Peyer's patch (tissue), 4 donors: ENCODE results near the gene SPATA33. TPM values are rescaled to one million over a fixed set of nuclear protein-coding genes. Genes with fewer than 3 reads are reported as not detected.

Experiments used
- DNase-seq, 3 donors: peaks; one replicate each; pipeline ENCODE4 v3.0.0-alpha.2; 2017 to 2019
- H3K27ac ChIP-seq, 4 donors: fragments of 200-600 bp; sonication (generic); one replicate each; pipeline ENCODE4 v1.5.1; 2016 to 2019
- H3K27me3 ChIP-seq, 2 donors: fragments of 200-600 bp; sonication (generic); one replicate each; pipeline ENCODE4 v1.5.1; 2019
- H3K36me3 ChIP-seq, 3 donors: fragments of 200-600 bp; sonication (generic); one replicate each; pipeline ENCODE4 v1.5.1; 2016 to 2019
- H3K4me1 ChIP-seq, 4 donors: fragments of 200-600 bp; sonication (generic); one replicate each; pipeline ENCODE4 v1.5.1; 2016 to 2019
- H3K4me3 ChIP-seq, 4 donors: fragments of 200-600 bp; sonication (generic); 1 replicate in 3 of 4; 2 replicates in 1 of 4; pipeline ENCODE4 v1.5.1; 2016 to 2019; ENCODE audit warnings: mild to moderate bottlenecking in 1 of 4
- H3K9me3 ChIP-seq, 4 donors: fragments of 200-600 bp; sonication (generic); one replicate each; pipeline ENCODE4 v1.5.1; 2016 to 2019; ENCODE audit warnings: mild to moderate bottlenecking in 1 of 4
- CTCF ChIP-seq, 6 experiments: fragments of 450-650 bp in 4 of 6; fragments of 200-600 bp in 2 of 6; sonication (generic) in 1 of 6; IDR thresholded peaks; one replicate each; pipeline ENCODE4 v1.5.1; 2017 to 2019; ENCODE audit warnings: antibody characterized with exemption in 6 of 6, mild to moderate bottlenecking in 3 of 6, moderate library complexity in 1 of 6
- POLR2A ChIP-seq, 2 donors: fragments of 450-650 bp; IDR thresholded peaks; one replicate each; pipeline ENCODE4 v1.5.1; 2017; ENCODE audit warnings: antibody characterized with exemption in 2 of 2, mild to moderate bottlenecking in 2 of 2, moderate library complexity in 2 of 2
- total RNA-seq, 4 donors: library from RNA; depleted of rRNA; stranded (reverse); fragments of >200 nt; gene quantifications; one replicate each; pipeline ENCODE4 v1.1.0, GENCODE V29; 2016

Gene SPATA33
- total RNA-seq, 4 donors from 2014 or later, result 13.9 to 76.7 (median 25.6) TPM

- peak overlapping the region; percentile 70 to 87 (median 78) for H3K4me3 ChIP-seq
- TF ChIP-seq POLR2A (IDR thresholded peaks at IDR 0.05) (peak; percentile 34 to 77), CTCF (IDR thresholded peaks at IDR 0.05) (peak; percentile 83 to 98 (median 94))
These were observed 42.5 kb downstream of the SPATA33 start for GRCh38 chr16:89700100-89700648.

DNA sequence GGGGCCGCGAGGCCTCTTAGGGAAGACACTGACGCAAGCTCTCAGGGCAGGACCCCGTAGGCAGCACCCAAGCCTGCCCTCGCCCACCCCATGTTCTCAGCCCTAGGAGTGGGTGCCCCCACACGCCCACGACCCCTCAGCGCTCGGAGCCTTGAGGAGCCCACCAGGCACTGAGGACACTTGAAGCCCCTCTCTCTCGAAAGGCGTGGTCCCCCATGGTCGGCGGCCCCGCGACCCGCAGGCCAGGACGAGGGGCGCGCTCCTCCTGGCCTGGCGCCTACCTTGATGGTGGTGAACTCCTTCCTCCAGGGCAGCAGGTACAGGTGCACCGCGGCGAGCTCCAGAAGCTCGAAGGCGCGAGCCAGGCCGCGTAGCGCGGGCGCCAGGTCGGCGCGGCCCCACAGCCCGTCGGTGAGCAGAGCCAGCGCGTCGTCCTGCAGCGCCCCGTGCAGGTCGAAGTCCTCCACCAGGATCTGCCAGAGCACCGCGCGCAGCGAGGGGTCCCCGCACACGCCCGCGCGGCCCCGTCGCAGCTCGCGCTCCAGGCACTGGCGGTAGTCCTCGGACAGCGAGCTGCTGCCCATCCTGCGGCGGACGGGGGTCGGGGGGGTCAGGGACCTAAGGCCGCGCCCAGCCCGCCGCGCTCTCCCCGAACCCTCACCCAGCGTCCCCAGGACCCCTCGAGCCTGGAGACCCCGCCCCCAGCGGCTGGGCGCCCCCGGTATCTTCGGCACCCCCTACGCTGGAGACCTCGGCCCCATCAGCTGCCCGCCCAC, 43.2 kb downstream of the SPATA33 start:
- H3K4me1 ChIP-seq, result peaks cover 0 to 38% (median 19%) of the 10 kb centered on the region in 4 donors
- H3K36me3 ChIP-seq, result peaks cover 0 to 22% (median 0%) of the 10 kb centered on the region in 3 donors

More at GRCh38 chr16:89700100-89700648, 42.5 kb downstream of the SPATA33 start:
- peak; percentile 100 for DNase-seq
- peaks cover 0 to 40% (median 19%) of the 10 kb centered on the region in 4 donors for H3K4me1 ChIP-seq
- H3K27me3 ChIP-seq, result no peaks in the 10 kb centered on the region
- H3K9me3 ChIP-seq, result no peaks in the 10 kb centered on the region
- H3K36me3 ChIP-seq, result peaks cover 0 to 29% (median 0%) of the 10 kb centered on the region in 3 donors
- H3K27ac ChIP-seq, result peak overlapping the region; percentile 88 to 95 (median 92)

DNA sequence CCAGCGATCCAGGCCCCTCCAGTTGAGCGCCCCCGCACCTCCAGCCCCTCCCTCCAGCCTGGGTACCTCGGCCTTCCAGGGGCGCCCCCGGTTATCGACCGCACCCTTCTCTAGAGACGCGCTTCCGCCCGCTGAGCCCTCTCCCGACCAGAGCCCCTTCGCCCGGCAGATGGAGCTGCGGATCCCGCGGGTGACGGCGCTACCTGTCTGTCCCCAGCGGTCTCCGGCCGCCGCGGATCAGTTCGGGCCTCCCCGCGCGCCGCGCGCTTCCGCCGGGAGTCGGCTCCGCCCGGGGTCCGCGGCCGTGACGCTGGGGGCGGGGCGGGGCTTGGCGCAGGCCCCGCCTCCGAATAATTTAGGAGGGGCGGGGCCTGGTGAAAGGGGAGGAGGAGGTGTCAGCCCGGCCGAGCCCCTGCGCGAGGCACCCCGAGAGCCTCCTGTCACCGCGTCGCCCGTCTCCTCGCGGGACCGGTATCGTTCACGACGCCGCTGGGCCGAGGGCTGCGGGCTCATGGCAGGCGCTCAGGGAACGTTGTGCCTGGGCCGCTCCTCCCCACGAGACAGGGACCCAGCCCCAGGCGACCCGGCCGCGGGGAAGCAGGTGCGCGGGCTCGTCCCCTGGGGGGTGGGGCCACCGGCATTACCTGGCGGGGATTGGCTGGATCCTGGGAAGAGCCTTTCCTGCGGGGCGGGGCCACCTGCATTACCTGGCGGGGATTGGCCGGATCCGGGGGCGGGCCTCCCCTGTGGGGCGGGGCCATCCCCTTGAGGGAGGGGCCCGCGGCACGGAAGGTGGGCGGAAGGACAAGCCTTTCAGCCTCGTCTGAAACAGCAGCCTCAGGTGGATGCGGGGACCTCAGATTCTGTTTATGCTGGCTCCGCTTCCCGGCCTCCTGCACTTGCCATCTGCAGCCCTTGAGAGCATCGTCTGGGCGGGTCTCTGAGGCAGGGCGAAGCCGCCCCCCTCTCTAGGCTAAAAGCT, 44.1 kb downstream of the SPATA33 start, which contains the start of gene SPATA2L:
SPATA2L (minus strand) TSS at position 281 of the 982 bp plus-strand sequence. CDS start 473 bp downstream, outside the sequence.
- Histone ChIP-seq H3K36me3 (peaks cover 0 to 16% (median 0%) of the 10 kb centered on the region in 3 donors), H3K4me3 (peak within 1 kb of the TSS; percentile 70 to 87 (median 78)), H3K9me3 (no peaks in the 10 kb centered on the region), H3K27ac (peak within 1 kb of the TSS; percentile 88 to 95 (median 92)), H3K4me1 (peaks cover 0 to 35% (median 15%) of the 10 kb centered on the region in 4 donors), H3K27me3 (no peaks in the 10 kb centered on the region)
- DNase-seq, result peak; percentile 97 to 99 (median 99)
- TF ChIP-seq POLR2A (IDR thresholded peaks at IDR 0.05) (peak; percentile 86 to 87), CTCF (IDR thresholded peaks at IDR 0.05) (peak in 5 of 6 experiments; percentile 17 to 51 (median 38))

More for the DNA sequence above, 43.2 kb downstream of the SPATA33 start:
- peak; percentile 58 to 88 (median 84) for DNase-seq
- Histone ChIP-seq H3K27ac (peak overlapping the region; percentile 88 to 95 (median 92)), H3K27me3 (no peaks in the 10 kb centered on the region), H3K4me3 (peak overlapping the region; percentile 70 to 87 (median 78)), H3K9me3 (no peaks in the 10 kb centered on the region)
- TF ChIP-seq POLR2A (IDR thresholded peaks at IDR 0.05) (peak in 1 of 2 donors; percentile 24), CTCF (IDR thresholded peaks at IDR 0.05) (peak in 4 of 6 experiments; percentile 16 to 51 (median 26))

DNA sequence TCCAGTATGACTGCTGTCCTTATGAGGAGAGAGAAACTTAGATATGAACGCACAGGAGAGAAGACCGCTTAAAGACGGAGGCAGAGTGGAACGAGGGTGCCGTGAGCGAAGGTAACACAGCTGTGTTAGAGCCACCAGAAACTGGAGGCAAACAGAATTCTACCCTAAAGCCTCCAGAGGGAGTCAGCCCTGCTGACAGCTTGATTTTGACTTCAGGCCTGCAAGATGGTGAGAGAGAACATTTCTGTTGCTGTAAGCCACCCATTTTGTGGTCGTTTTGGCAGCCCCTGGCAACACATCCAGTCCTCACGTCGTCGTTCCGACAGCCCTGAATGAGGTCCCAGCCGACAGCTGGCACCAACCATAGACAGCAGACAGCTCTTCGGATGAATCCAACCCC, 46.6 kb downstream of the SPATA33 start:
- Histone ChIP-seq H3K36me3 (no peaks in the 10 kb centered on the region), H3K4me3 (no peak overlapping the region), H3K9me3 (no peaks in the 10 kb centered on the region), H3K4me1 (peaks cover 0 to 42% (median 11%) of the 10 kb centered on the region in 4 donors), H3K27ac (no peak overlapping the region), H3K27me3 (no peaks in the 10 kb centered on the region)
- no peak for DNase-seq
- TF ChIP-seq CTCF (IDR thresholded peaks at IDR 0.05), result no peak
- no peak for TF ChIP-seq POLR2A (IDR thresholded peaks at IDR 0.05)

- no peaks in the 10 kb centered on the region for H3K36me3 ChIP-seq
- no peak overlapping the region for H3K4me3 ChIP-seq
- H3K4me1 ChIP-seq, result peaks cover 0 to 35% (median 9%) of the 10 kb centered on the region in 4 donors
- no peaks in the 10 kb centered on the region for H3K9me3 ChIP-seq
- no peaks in the 10 kb centered on the region for H3K27me3 ChIP-seq
- DNase-seq, result no peak
- TF ChIP-seq CTCF (IDR thresholded peaks at IDR 0.05), result no peak
- TF ChIP-seq POLR2A (IDR thresholded peaks at IDR 0.05), result no peak
- no peak overlapping the region for H3K27ac ChIP-seq
These were observed 47.4 kb downstream of the SPATA33 start for GRCh38 chr16:89705006-89705405.
